ENCODE results near the gene TMEM221.
A peak's percentile ranks its signal among the peaks of the same experiment; 100 is the strongest.

TMEM221 gene

DNA sequence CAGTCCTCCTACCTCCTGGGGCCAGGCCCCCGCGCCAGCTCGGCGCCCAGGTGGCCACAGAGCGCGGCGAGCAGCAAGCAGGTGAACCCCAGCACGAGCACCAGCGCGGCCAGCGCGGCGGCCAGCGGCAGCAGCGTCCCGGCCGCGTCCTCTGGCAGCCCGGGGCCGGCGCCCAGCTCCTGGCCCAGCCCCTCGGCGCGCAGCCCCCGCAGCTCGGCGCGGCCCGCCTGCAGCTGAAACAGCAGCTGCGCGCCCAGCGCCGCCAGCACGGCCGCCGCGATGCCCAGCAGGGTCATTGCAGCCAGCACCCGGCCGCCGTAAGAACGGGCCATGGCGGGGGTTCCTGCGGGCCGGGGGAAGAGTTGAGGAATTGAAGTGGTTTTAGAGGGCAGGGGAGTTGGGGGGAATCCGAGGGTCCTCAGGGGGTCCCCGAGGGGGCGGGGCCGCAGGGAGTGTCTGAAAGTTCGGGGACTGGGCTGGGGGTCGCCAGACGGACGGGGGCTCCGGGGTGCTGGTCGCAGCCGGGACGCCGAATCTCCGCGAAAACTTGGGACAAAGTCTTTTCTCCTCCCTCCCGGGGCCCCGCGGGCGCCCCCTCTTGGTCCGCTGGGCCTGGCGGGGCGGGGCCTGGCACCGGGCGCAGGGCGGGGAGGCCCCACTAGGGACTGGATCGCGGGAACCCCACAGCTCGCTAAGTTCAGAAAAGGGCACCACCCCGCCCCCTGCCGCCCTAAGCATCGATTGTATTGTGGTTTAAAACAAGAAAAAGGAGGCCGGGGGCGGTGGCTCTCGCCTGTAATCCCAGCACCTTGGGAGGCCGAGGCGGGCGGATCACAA, at the start of gene TMEM221:
TMEM221 (minus strand) TSS at position 538 of the 837 bp plus-strand sequence; CDS start at position 332, 206 bp downstream.
- H3K9me2 ChIP-seq (ENCODE audit: low read depth, low read length): no peaks in the 10 kb centered on the region
- peak; percentile 49 for TF ChIP-seq CTCF (IDR thresholded peaks at IDR 0.05; ENCODE audit: low read length)
- no peak for TF ChIP-seq EZH2 (IDR thresholded peaks at IDR 0.05; ENCODE audit: borderline replicate concordance, low read length)
- H4K20me1 ChIP-seq (ENCODE audit: insufficient read depth, low read length): no peaks in the 10 kb centered on the region
- no peaks in the 10 kb centered on the region for H3K9me3 ChIP-seq (ENCODE audit: low read length)
- no peaks in the 10 kb centered on the region for H3F3A ChIP-seq (ENCODE audit: insufficient read depth, low read length)
- no peak within 1 kb of the TSS for H3K9ac ChIP-seq (ENCODE audit: low read length)
- no peak within 1 kb of the TSS for H3K4me3 ChIP-seq (ENCODE audit: low read depth, low read length, poor library complexity, severe bottlenecking)
- H3K4me2 ChIP-seq (ENCODE audit: low read length): no peak within 1 kb of the TSS
- no peaks in the 10 kb centered on the region for H3K79me2 ChIP-seq (ENCODE audit: insufficient read depth, low read length)
- peaks cover 7% of the 10 kb centered on the region; the same call in 1 of the 2 replicates for H3K27me3 ChIP-seq (ENCODE audit: insufficient read depth, low read length)
- H2AFZ ChIP-seq (ENCODE audit: low read length): no peak within 1 kb of the TSS
- no peaks in the 10 kb centered on the region for H3K36me3 ChIP-seq (ENCODE audit: insufficient read depth, low read length)
- no peak within 1 kb of the TSS for H3K27ac ChIP-seq (ENCODE audit: low read depth, low read length, poor library complexity, severe bottlenecking)
- peaks cover 3% of the 10 kb centered on the region for H3K4me1 ChIP-seq (ENCODE audit: insufficient read depth, low read length, severe bottlenecking)

DNA sequence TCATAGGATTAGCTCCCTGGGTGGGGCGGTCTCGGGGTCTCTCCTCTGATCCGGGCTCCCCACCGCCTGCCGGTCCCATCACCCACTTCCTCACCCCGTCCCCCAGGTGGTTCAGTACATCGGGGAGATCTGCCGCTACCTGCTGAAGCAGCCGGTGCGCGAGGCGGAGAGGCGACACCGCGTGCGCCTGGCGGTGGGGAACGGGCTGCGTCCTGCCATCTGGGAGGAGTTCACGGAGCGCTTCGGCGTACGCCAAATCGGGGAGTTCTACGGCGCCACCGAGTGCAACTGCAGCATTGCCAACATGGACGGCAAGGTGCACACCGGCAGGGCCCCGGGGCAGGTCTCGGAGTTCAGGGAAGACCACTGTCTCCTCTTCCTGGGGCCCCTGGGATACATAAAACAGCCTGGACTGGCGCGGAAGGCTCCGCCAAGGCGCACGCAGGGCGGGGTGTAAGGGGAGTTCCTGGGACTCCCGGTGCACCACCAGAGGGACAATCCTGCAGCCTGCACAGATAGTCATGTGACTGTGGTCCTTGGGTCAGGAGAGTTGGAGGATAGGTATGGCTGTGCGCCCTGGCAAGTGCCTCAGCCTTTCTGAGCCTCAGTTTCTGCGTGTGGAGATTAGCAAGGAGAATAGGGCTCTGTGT, 48.8 kb upstream of the TMEM221 start:
- Histone ChIP-seq H3K9me3 (ENCODE audit: low read length) (no peaks in the 10 kb centered on the region), H4K20me1 (ENCODE audit: insufficient read depth, low read length) (no peaks in the 10 kb centered on the region), H3K27ac (ENCODE audit: low read depth, low read length, poor library complexity, severe bottlenecking) (no peak overlapping the region), H3K27me3 (ENCODE audit: insufficient read depth, low read length) (peaks cover 5% of the 10 kb centered on the region; the same call in 1 of the 2 replicates), H3K4me3 (ENCODE audit: low read depth, low read length, poor library complexity, severe bottlenecking) (no peak overlapping the region), H3F3A (ENCODE audit: insufficient read depth, low read length) (no peaks in the 10 kb centered on the region), H3K9ac (ENCODE audit: low read length) (no peak overlapping the region), H3K4me2 (ENCODE audit: low read length) (no peak overlapping the region), H3K4me1 (ENCODE audit: insufficient read depth, low read length, severe bottlenecking) (no peaks in the 10 kb centered on the region), H3K36me3 (ENCODE audit: insufficient read depth, low read length) (no peaks in the 10 kb centered on the region), H3K9me2 (ENCODE audit: low read depth, low read length) (no peaks in the 10 kb centered on the region), H3K79me2 (ENCODE audit: insufficient read depth, low read length) (no peaks in the 10 kb centered on the region), H2AFZ (ENCODE audit: low read length) (no peak overlapping the region)
- no peak for TF ChIP-seq EZH2 (IDR thresholded peaks at IDR 0.05; ENCODE audit: borderline replicate concordance, low read length)
- no peak for TF ChIP-seq CTCF (IDR thresholded peaks at IDR 0.05; ENCODE audit: low read length)

DNA sequence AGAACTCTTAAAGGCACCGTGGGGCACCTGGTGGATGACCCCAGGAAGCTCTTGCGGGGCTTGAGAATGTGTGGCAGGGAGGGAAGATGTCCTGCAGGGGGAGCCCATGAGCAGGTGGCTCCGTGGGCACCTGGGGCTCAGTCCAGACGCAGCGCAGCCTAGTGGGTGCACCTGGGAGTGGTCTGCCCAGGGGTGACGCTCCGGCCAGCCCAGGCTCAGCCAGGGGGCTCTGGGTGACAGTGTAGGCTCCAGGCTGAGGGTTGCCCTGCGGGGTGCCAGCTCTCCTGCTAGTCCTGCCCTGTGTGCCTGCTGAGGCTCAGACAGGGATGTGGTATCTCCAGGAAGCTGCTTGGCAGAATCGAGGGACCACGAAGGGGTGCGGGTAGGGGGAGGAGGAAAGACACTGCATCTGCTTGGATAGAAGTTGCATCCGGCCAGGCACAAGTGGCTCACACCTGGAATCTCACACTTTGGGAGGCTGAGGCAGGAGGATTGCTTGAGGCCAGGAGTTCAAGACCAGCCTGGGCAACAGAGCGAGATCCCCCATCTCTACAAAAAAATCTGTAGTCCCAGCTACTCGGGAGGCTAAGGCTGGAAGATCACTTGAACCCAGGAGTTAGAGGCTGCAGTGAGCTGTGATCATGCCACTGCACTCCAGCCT, 48.0 kb upstream of the TMEM221 start:
- no peaks in the 10 kb centered on the region for H3K9me3 ChIP-seq (ENCODE audit: low read length)
- peaks cover 5% of the 10 kb centered on the region; the same call in 1 of the 2 replicates for H3K27me3 ChIP-seq (ENCODE audit: insufficient read depth, low read length)
- no peak overlapping the region for H3K9ac ChIP-seq (ENCODE audit: low read length)
- H2AFZ ChIP-seq (ENCODE audit: low read length): no peak overlapping the region
- H3K4me1 ChIP-seq (ENCODE audit: insufficient read depth, low read length, severe bottlenecking): no peaks in the 10 kb centered on the region
- H3K79me2 ChIP-seq (ENCODE audit: insufficient read depth, low read length): no peaks in the 10 kb centered on the region
- no peak overlapping the region for H3K4me3 ChIP-seq (ENCODE audit: low read depth, low read length, poor library complexity, severe bottlenecking)
- no peaks in the 10 kb centered on the region for H3F3A ChIP-seq (ENCODE audit: insufficient read depth, low read length)
- TF ChIP-seq CTCF (IDR thresholded peaks at IDR 0.05; ENCODE audit: low read length): peak; percentile 99
- TF ChIP-seq EZH2 (IDR thresholded peaks at IDR 0.05; ENCODE audit: borderline replicate concordance, low read length): no peak
- H3K4me2 ChIP-seq (ENCODE audit: low read length): no peak overlapping the region; the same call in 1 of the 2 replicates
- no peak overlapping the region for H3K27ac ChIP-seq (ENCODE audit: low read depth, low read length, poor library complexity, severe bottlenecking)
- no peaks in the 10 kb centered on the region for H3K9me2 ChIP-seq (ENCODE audit: low read depth, low read length)
- H3K36me3 ChIP-seq (ENCODE audit: insufficient read depth, low read length): no peaks in the 10 kb centered on the region
- H4K20me1 ChIP-seq (ENCODE audit: insufficient read depth, low read length): no peaks in the 10 kb centered on the region

All from OCI-LY1 (cell line).